NB4 (cell line): Measurements from ENCODE around the gene STOML1.

Experiments
- DNase-seq: peaks from one replicate; pipeline ENCODE4 v3.0.0; 2010; ENCODE audit warnings: low read depth
- H3K4me3 ChIP-seq: one replicate; pipeline ENCODE4 v1.5.1; 2011; ENCODE audit warnings: mild to moderate bottlenecking, low read depth, low read length, moderate library complexity
- CTCF ChIP-seq: IDR thresholded peaks from one replicate; pipeline ENCODE4 v1.5.1; 2012; ENCODE audit warnings: low read depth, low read length
- MAX ChIP-seq: IDR thresholded peaks from 2 replicates; pipeline ENCODE4 v1.6.1; 2011; ENCODE audit warnings: low read depth, low read length
- MYC ChIP-seq: IDR thresholded peaks from 2 replicates; pipeline ENCODE4 v1.6.1; 2011; ENCODE audit warnings: low read depth, low read length
- POLR2A ChIP-seq: IDR thresholded peaks from 2 replicates; pipeline ENCODE4 v1.6.1; 2011; ENCODE audit warnings: mild to moderate bottlenecking; ENCODE audit not compliant: insufficient read length; ENCODE audit errors: extremely low read depth

The STOML1 gene

GRCh38 chr15:74032606-74033561 lies 40.8 kb upstream of the STOML1 start:
- no peak for TF ChIP-seq MYC
- no peak for TF ChIP-seq CTCF
- TF ChIP-seq POLR2A = no peak
- TF ChIP-seq MAX = no peak
- DNase-seq = peak; percentile 39
- no peak overlapping the region for H3K4me3 ChIP-seq

GRCh38 chr15:74032046-74032445 lies 40.0 kb upstream of the STOML1 start:
- H3K4me3 ChIP-seq = no peak overlapping the region
- no peak for DNase-seq
- TF ChIP-seq CTCF (no peak), POLR2A (no peak), MYC (no peak), MAX (no peak)

- no peak for DNase-seq
- H3K4me3 ChIP-seq = no peak overlapping the region
- TF ChIP-seq MAX (no peak), CTCF (no peak), POLR2A (no peak), MYC (no peak)
Observed at GRCh38 chr15:74028646-74029045, 36.6 kb upstream of the STOML1 start.

GRCh38 chr15:74027688-74028087 lies 35.6 kb upstream of the STOML1 start:
- TF ChIP-seq POLR2A (no peak), CTCF (no peak), MYC (no peak), MAX (no peak)
- DNase-seq = no peak
- H3K4me3 ChIP-seq = no peak overlapping the region

- no peak for TF ChIP-seq MYC
- no peak for TF ChIP-seq CTCF
- no peak for TF ChIP-seq MAX
- no peak for TF ChIP-seq POLR2A
- DNase-seq = no peak
- no peak overlapping the region for H3K4me3 ChIP-seq
Observed at GRCh38 chr15:74025436-74025835, 33.3 kb upstream of the STOML1 start.
